Medulla oblongata (tissue), 1 donor: ENCODE data around the gene DMD.
A peak's percentile ranks its signal among the peaks of the same experiment; 100 is the strongest.

ENCODE experiments used
- DNase-seq: peaks from one replicate; pipeline ENCODE4 v3.0.0-alpha.2; 2015; ENCODE audit errors: extremely low spot score

Gene DMD

DNA sequence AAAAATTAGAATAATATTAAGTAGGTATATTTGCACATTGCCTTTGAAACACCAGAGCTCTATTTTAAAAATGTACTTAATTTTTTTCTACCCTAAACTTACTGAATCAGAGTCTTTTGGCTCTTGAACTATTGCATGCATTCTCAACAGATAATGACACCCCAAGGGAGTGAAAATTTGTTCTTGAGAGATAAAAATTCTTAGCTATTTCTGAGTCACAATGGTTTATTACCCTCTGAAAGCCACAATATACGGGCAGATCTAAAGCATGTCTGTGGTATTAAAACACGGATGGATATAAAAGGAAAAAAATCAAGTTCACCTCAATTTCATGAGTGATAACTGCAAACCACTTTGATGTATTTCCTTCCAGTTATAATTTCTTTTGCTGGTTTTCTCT, 1503.2 kb downstream of the DMD start:
- DNase-seq, result no peak

DNA sequence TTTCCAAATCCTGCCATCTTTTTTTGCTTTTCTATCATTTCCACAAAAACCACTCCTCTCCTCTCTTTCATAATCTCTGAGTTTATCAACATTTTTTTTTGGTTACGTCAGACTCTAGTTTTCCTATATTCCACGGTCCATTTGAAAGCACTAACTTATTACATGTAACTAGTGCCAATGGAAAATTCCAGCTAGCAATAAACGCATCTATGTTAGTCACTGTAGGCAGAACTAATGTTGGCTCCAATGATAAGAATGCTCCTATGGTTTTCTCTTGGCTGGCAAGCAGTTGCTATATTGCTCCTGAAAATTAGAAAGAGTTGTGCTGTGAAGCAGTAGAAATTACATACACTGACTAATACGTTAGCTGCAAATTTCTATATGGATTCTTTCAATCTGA, 1504.9 kb downstream of the DMD start:
- no peak for DNase-seq

DNA sequence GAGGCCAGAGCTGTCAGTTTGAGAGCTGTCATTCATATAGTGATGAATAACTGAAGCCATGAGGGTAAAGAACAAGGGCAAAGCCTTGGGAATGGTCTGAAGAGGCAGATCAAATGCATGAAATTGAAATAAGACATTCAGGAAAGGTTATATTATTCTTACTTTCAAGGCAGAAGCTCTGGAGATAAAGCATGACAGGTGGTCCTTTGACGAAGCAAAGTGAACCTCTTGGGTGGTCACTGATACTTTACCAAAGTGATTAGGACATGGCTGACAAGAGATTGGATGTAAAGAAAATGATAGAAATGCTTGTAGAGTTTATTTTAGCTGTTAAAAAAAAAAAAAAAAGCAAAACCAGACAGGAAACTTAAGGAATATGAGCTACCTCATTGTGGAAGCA, 1505.5 kb downstream of the DMD start:
- DNase-seq, result no peak

DNA sequence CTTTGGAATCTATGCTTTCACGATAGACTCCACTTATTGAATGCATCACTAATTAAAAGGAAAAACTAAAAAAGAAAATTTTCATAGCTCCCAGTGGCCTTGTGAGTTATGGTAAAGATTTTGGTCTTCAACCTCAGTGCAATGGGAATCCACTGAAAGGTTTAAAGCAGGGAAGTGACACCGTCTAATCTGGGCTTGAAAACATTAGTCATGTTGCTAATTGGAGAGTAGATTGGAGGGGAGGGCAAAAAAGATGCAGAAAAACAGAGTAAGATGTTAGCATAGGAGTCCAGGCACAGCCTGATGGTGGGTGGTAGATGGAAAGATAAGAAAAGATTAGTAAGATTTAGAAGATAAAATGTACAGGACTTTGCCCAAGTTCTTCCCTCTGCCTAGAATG, 1506.4 kb downstream of the DMD start:
- DNase-seq, result no peak

DNA sequence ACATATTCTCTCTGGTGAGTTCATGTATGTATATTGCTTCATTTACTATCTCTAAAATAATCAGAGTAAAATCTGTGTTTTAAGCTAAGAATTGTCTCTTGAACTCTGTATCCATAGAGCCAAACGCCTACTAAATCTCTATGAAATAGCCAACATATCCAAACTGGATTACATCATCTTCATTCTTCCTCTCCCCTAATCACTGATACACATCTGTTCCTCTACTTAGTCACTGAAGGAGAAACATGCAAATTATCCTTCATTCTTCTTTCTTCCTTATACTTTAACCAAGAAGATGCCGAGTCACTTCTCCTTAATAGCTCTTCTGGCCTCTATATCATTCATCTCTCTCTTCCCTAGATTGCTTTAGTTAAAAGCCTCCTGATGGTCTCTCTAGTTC, 1509.1 kb downstream of the DMD start:
- no peak for DNase-seq

DNA sequence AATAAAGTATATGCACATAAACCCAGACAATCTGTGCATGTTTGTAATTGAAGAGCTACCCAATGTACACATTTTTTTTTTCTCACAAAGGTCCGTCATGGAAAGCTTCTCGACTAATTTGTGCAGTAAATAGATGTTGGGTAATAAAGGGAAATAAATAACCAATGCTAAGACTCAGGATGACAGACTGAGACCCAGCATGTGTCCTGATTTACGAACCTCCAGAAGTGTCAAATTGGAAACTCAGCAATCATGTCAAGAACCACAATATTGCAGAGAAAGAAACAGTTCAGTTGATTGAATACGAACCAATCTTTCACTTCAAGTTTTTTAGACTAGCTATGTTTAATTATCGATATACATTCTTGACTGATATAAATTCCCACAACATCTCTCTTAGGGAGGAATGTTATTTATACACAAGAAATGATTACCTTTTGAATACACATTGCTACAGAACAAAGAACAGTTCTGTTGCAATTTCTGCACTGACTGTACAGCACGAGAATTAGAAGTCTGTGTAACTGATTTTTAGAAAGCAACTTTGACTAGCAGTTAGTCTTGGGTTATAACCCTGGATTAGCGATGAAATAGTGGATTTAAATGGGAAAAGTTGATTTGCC, 1513.9 kb downstream of the DMD start:
- DNase-seq, result no peak

DNA sequence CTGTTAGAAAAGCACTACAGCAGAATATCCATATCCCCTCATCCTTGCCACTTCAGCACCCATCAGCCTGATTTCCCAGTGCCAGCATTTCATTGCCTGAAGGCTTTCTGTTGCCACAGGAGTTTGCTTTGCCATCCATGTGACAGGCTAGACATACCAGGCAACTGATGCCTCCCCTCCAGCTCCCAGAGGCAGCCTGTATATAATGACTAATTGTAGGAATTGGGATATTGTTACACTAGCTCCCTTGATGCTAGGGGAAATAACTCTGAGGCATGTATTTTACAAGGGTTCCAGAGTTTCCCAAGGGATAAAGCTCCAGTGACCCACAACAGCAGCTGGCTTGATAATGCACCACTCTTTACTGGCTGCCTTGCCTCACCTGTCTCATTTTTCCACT, 1531.5 kb downstream of the DMD start:
- DNase-seq, result no peak

DNA sequence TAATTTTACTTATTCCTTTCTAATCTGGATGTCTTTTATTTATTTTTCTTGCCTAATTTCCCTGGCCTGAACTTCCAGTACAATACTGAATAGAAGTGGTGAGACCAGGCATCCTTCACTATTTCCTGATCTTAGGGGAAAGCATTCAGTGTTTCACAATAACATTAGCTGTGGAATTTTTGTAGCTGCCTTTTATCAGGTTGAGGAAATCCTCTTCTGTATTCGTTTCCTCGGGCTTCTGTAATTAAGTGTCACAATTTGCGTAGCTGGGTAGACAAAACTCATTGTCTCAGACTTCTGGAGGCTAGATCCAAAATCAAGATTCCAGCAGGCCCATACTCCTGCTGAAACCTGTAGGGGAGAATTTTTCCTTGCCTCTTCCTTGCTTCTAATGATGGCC, 1541.1 kb downstream of the DMD start:
- no peak for DNase-seq

DNA sequence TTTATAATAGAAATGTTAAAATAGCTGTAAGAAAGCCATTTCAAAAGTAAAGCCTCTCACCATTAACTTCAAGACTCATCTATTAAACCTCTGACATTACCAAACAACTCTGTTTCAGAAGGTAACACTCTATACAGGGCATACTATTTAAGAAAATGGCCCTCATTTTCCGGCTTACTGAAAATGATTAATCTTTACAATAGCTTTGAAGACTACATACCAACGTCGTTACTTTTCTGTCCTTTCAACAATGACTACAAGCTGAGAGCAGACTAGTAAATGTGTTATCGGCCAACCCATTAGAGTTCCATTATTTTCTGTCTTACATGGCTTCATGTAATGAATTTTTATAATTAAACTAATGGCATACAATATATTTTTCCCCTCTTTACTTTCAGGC, 1545.9 kb downstream of the DMD start:
- no peak for DNase-seq

DNA sequence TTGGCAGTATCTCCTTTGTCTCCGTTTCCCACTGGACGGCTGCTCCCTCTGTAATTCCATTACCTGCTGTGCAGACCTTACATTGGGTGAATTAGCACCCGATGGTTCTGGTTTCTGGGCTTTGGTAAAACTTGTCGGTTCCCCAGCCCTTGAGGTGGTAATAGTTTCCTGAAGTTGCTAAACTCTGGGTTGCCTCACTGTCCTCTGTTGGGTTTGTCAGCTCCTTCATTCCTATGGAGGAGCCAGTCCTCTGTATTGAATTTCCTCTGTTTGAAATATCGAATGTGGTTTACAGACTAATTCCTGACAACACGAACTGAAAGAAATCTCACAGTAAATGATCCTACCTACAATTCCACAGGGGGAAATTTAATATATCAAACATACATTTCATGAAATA, 1548.2 kb downstream of the DMD start:
- no peak for DNase-seq

DNA sequence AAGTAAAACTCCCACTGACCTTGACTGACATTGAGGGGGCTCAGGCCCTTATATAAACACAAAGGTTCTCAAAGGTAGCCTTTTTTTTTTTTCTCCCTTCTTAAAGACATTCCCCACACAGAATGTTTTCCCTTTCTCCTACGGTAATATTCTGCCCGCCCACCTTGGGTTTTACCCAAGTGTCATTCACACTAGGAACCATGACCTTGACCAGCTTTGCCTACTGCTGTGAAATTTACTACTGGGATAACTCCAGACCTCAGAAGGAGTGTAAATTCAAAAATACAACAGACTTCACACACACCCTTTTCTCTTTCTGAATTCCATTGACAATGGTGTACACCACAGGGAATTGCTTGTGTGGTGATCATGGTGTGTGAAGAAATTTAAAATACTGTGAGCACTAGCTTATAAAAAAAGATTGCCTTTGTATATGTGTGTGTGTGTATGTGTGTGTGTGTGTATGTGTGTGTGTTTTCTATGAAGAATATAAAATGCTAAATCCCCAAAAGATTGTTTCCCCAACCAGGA, 1550.0 kb downstream of the DMD start:
- no peak for DNase-seq

DNA sequence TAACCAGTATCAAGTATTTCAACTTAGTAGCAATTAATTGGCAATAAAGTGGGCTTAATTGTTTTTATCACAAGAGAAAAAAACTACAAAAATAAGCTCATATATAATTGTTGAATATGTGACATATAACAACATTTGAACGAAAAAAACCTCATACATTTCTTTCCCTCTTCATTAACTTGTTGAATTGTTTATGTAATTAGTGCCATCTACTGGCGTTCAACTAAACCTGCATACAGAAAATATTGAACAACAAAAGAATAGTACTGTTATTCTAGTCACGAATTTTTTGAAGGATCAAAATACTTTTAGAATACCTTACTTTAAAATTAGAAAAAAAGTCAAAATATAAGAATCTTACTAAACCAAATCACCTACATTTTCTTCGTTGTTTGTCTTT, 1553.0 kb downstream of the DMD start:
- DNase-seq, result peak; percentile 50

DNA sequence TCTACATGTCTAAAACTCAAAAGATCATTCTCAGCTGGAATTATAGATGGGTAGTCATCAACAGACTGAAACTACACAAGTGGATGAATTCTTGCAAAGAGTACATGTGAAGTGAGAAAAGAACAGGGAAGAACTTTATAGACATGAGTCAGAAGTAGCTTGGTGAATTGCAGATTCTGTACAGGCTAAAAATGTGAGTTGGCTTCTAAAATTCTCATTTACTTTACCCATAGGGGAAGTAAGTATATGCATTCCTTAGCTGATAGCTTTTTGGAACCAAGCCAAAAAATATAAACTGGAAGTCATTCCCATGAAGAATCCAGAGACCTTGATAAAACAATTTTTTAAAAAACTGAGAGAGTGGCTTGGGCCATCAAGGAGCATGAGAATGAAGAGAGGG, 1555.3 kb downstream of the DMD start:
- no peak for DNase-seq

DNA sequence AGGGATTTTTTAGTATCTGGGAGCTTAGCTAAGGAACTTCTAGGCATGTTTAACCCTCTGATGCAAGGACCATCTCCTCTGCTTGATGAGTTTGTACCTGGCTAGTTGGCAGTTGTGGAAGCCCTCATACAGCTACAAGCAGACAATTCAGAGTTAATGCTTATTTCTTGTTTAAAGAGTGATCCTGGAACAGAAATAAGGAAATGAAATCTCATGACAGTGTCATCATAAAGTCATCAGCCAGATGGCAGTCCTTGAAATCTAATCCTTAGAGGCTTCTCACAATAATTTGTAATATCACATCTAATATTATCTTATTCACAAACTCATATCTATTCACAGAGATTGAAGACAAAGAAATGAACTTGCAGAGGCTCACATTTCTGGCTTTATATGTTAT, 1557.9 kb downstream of the DMD start:
- DNase-seq, result no peak

DNA sequence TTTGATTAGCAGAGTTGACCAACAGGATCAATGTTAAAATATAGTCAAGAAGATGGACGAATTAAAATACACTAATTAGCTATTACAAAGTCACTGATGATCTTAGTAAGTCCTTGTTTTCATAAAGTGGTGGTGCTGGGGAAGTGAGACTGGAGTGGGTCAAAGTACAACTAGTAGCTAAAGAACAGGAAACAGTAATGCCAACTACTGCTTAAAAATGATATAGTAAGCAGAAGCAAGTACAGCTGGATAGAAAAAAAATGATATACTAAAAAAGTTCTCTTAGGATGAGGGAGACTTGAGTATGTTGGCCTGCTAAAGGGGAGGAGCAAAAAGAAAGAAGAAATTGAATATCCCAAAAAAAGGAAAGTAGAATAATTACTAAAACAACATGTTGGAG, 1558.7 kb downstream of the DMD start:
- no peak for DNase-seq

DNA sequence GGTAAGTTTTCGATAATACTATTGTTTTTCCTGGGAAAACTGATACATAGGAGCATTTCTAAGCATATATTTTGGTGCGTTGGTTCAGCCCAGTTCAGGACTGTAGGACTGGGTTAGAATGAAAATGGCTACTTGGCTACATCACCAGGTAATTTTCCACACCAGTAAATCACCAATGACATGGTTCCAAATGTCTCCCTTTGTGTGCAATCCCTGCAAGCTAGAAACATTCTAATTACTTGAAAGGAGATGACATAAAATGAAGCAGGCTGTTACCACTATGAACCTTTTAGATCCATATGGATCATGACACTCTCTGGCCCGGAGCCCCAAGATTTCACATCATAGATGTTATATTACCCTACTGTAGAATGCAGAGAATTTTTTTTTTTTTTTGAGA, 1562.1 kb downstream of the DMD start:
- DNase-seq, result no peak

DNA sequence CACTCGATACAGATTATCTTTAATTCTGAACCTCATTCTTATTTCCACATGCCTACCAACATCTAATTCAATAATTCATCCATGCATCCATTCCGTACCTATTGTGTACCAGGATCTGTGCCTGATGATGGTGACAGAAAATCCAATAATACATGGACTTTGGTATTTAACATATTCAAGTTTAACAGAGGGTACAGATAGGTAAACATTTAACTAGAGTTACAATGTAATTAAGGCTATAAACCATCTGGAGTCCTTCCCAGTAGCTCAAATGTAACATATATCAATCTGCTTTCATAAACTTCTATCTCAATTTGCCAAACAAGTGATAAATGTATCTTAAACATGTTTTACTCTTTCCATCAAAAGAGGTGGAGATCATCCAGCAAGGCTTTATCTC, 1578.0 kb downstream of the DMD start:
- no peak for DNase-seq

DNA sequence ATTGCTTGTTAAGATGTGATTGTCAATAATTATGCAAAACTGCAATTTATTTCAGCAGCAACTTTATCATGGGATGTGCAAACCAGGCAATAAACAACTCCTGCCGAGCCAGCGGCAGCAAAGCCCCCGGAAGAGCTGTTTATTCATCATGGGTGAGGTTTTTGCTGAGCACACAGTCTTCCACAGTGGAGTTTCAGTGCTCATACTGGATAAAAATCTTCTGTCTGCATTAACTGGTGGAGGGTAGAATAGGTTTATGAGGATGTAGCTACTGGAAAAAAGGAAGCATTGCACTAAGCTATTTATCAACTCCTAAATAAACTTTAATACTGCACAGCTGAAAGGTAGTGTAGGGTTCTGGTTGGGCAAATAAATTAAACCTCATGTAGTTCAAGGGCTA, 1582.2 kb downstream of the DMD start:
- peak; percentile 11 for DNase-seq

DNA sequence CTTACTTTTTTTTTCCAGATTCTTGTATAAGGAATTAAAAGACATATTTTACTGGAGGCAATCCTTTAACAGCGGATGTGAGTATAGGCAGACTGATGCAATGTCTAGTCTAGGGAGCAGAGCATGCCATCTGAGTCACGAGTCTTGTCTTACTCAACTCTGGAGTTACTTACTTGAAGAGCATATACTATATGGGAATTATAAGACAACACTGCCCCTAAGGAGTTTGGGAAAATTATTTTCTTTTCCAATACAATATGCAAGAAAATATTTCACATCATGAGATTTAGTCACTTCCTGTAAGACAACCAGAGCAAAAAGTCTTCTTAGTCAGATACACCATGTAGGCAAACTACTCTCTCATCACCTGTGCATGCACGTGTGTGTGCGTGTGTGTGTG, 1602.2 kb downstream of the DMD start:
- DNase-seq, result no peak

DNA sequence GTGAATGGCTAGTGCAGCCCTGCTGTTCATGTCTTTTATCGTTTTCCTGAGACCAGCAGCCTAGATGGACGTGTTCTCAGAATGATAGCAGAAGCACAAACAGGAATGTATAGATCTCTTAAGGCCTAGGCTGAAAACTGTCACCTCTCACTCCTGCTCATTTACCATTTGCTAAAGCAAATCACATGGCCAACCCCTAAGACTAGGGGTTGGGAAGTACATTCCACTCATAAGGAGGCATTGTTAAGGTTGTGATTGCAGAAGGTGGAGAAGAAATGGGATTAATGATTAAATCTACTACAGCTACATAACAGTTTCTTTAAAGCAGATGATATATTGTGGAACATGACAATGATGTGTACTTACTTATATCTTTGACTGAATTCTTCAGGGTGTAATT, 1602.7 kb downstream of the DMD start:
- no peak for DNase-seq

DNA sequence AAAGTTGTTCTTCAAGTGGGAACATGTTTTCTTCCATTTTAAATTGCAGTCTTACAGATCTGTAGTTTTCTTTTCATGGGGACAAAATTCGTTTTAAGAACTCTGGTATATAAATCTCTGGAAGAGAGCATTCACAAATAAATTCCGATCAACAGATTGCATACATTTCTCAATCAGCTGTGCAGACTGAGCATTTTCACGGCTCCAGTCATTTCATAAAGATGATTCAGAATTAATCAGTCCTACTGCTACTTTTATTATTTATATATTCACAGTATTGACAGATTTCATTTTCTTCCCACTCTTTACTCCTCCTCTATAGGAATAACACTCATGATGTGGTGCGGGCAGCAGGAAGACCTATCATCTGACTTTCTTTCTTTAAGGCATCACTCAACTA, 1604.6 kb downstream of the DMD start:
- DNase-seq, result no peak

DNA sequence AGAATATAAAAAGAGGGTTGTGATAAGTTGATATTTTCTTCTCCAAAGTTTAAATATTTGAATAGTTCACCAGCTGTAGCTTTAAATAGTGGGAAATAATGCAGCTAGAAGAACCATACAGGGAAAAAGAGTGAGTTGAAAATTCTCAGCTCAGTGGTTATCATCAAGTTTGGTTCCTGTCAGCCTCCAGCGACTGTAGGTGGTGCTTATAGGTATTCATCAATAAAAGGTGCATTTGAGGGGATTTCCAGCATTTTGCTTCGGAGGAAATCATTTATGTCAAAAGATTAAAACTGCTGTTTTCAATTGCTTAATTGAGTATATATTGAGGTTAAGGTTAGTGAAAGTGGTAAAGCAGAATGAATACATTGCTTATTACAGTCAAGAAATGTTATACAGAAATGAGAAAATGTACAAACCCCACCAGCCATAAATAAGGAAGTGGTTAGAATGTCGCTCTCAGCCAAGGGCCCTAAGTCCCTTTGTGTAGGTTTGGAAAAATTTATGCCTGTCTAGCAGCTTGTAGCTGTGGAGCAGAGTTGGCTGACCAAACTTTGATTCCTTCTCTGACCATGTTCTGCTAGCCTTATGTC, 1606.6 kb downstream of the DMD start:
- DNase-seq, result no peak

DNA sequence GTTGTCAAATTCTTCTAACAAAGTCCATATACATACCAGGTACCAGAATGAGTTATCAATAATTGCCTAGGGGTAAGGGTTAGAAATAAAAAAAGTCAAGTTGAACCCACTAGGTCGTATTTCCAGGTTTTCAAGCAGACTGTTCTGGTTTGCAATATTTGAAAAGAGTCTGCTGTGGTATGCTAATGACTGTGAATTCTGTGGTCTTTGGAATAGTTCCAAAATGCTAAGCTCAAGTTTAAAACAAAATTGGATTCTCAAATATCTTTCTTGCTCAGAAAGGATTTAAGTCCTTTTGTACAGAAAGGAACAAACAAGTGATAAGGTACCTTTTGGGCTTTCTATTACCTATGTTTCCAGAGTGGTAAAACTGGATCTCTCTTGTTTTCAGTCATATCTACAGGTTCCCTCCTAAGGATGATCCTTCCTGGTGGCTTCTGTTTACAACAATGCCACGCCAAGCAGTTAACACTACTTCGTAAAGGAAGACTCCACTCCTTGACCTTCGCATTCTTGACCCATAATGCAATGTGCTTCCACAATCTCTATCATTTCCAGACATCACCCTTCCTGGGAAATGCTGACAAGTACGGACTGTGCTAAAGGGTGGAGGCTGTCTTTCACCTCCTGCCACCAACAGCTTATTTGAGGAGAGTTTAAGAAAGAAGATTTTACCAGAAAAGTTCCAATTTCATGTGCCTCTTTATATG, 1607.8 kb downstream of the DMD start:
- no peak for DNase-seq
